Inferior parietal cortex (tissue), 1 donor: Measurements from ENCODE around the gene NWD2.
"Not testable (repeated sequence)": the region's sequence is repeated elsewhere in the genome, so short reads cannot be mapped to it uniquely, and the experiment has no call there.

Experiments
- DNase-seq: peaks from one replicate; pipeline ENCODE4 v3.0.0-alpha.2; 2016; ENCODE audit errors: extremely low spot score

Gene NWD2

GRCh38 chr4:37469286-37469685, 224.7 kb downstream of the NWD2 start:
- DNase-seq: no peak

- no peak for DNase-seq
Observed at GRCh38 chr4:37470245-37470644, 225.7 kb downstream of the NWD2 start.

- no peak for DNase-seq
Observed at GRCh38 chr4:37471093-37471492, 226.6 kb downstream of the NWD2 start.

GRCh38 chr4:37471971-37472370, 227.4 kb downstream of the NWD2 start:
- DNase-seq: no peak

- DNase-seq: no peak
Observed at GRCh38 chr4:37473807-37474206, 229.3 kb downstream of the NWD2 start.

GRCh38 chr4:37475087-37475486, 230.5 kb downstream of the NWD2 start:
- no peak for DNase-seq

GRCh38 chr4:37475776-37476175, 231.2 kb downstream of the NWD2 start:
- no peak for DNase-seq

- no peak for DNase-seq
Observed at GRCh38 chr4:37476256-37476655, 231.7 kb downstream of the NWD2 start.

- DNase-seq: no peak
Observed at GRCh38 chr4:37476691-37477090, 232.1 kb downstream of the NWD2 start.

GRCh38 chr4:37477126-37477525, 232.6 kb downstream of the NWD2 start:
- no peak for DNase-seq

GRCh38 chr4:37478151-37478550, 233.6 kb downstream of the NWD2 start:
- DNase-seq: no peak

- no peak for DNase-seq
Observed at GRCh38 chr4:37480509-37480908, 236.0 kb downstream of the NWD2 start.

GRCh38 chr4:37481547-37482122, 237.1 kb downstream of the NWD2 start:
- no peak for DNase-seq

- no peak for DNase-seq
Observed at GRCh38 chr4:37482236-37482913, 237.8 kb downstream of the NWD2 start.

- no peak for DNase-seq
Observed at GRCh38 chr4:37483610-37484009, 239.1 kb downstream of the NWD2 start.

GRCh38 chr4:37486166-37486565, 241.6 kb downstream of the NWD2 start:
- DNase-seq: no peak

GRCh38 chr4:37487668-37488067, 243.1 kb downstream of the NWD2 start:
- DNase-seq: no peak

- DNase-seq: no peak
Observed at GRCh38 chr4:37489697-37490096, 245.2 kb downstream of the NWD2 start.

- DNase-seq: no peak
Observed at GRCh38 chr4:37490391-37491347, 246.1 kb downstream of the NWD2 start.

- DNase-seq: not testable (repeated sequence)
Observed at GRCh38 chr4:37495353-37495752, 250.8 kb downstream of the NWD2 start.
